GM23338 (cell line): ENCODE measurements around the gene PNPLA2. TPM values are rescaled to one million over a fixed set of nuclear protein-coding genes. Genes with fewer than 3 reads are reported as not detected.

Source experiments
- ATAC-seq: fragments of 200-7000 bp; cut with Tn5 transposase; 3 replicates; pipeline ENCODE4 v1.9.1; 2020
- DNase-seq: peaks from one replicate; pipeline ENCODE4 v3.0.0-alpha.2; 2015; ENCODE audit warnings: low spot score
- H2AFZ ChIP-seq: fragments of 200-600 bp; sonication (generic); 2 replicates; pipeline ENCODE4 v1.8.0; 2016; ENCODE audit warnings: antibody characterized with exemption, mild to moderate bottlenecking, moderate library complexity
- H3F3A ChIP-seq: fragments of 200-600 bp; sonication (generic); replicated peaks from 2 replicates; pipeline ENCODE4 v1.8.0; 2017; ENCODE audit warnings: antibody characterized with exemption, mixed run types, low read depth
- H3K27ac ChIP-seq: fragments of 200-600 bp; sonication (generic); 2 replicates; pipeline ENCODE4 v1.6.1; 2016; ENCODE audit warnings: low read depth
- H3K27me3 ChIP-seq: fragments of 200-600 bp; sonication (generic); 2 replicates; pipeline ENCODE4 v1.8.0; 2016; ENCODE audit warnings: mild to moderate bottlenecking, mixed run types, moderate library complexity; ENCODE audit not compliant: insufficient read depth
- H3K36me3 ChIP-seq: fragments of 200-600 bp; sonication (generic); 2 replicates; pipeline ENCODE4 v1.8.0; 2016; ENCODE audit warnings: mild to moderate bottlenecking; ENCODE audit not compliant: insufficient read depth
- H3K4me1 ChIP-seq: fragments of 200-600 bp; sonication (generic); 2 replicates; pipeline ENCODE4 v1.8.0; 2016; ENCODE audit warnings: mild to moderate bottlenecking, moderate library complexity; ENCODE audit not compliant: insufficient read depth
- H3K4me2 ChIP-seq: fragments of 200-600 bp; sonication (generic); 2 replicates; pipeline ENCODE4 v1.7.1; 2017; ENCODE audit warnings: mixed run types
- H3K4me3 ChIP-seq: fragments of 200-600 bp; sonication (generic); 2 replicates; pipeline ENCODE4 v1.6.1; 2016; ENCODE audit warnings: mixed run types
- H3K79me2 ChIP-seq: fragments of 200-600 bp; sonication (generic); replicated peaks from 2 replicates; pipeline ENCODE4 v1.8.0; 2017; ENCODE audit warnings: mild to moderate bottlenecking; ENCODE audit not compliant: insufficient read depth
- H3K9me2 ChIP-seq: fragments of 200-600 bp; sonication (generic); 2 replicates; pipeline ENCODE4 v1.8.0; 2017; ENCODE audit not compliant: insufficient read depth
- H4K20me1 ChIP-seq: fragments of 200-600 bp; sonication (generic); replicated peaks from 2 replicates; pipeline ENCODE4 v1.8.0; 2017; ENCODE audit warnings: mild to moderate bottlenecking; ENCODE audit not compliant: insufficient read depth
- H3K27ac Mint-ChIP-seq: 2 replicates; pipeline ENCODE4 v1.8.0; 2020; ENCODE audit warnings: inconsistent platforms, mild to moderate bottlenecking, moderate library complexity, mixed read lengths
- H3K27me3 Mint-ChIP-seq: 3 replicates; pipeline ENCODE4 v1.8.0; 2022; ENCODE audit warnings: low read depth, mild to moderate bottlenecking, moderate library complexity, mixed read lengths, inconsistent platforms; ENCODE audit not compliant: insufficient read depth, poor library complexity
- H3K36me3 Mint-ChIP-seq: 3 replicates; pipeline ENCODE4 v1.8.0; 2021; ENCODE audit warnings: low read depth, mild to moderate bottlenecking, inconsistent platforms, moderate library complexity, mixed read lengths
- H3K4me1 Mint-ChIP-seq: 3 replicates; pipeline ENCODE4 v1.8.0; 2020; ENCODE audit warnings: mild to moderate bottlenecking, inconsistent platforms, mixed read lengths
- H3K4me3 Mint-ChIP-seq: 3 replicates; pipeline ENCODE4 v1.8.0; 2021; ENCODE audit warnings: moderate library complexity, mild to moderate bottlenecking, inconsistent platforms, mixed read lengths
- H3K9me3 Mint-ChIP-seq: 3 replicates; pipeline ENCODE4 v1.8.0; 2020; ENCODE audit warnings: moderate library complexity, mild to moderate bottlenecking, inconsistent platforms, mixed read lengths
- CREB1 ChIP-seq: fragments of 250-450 bp; sonication (Bioruptor Pico); IDR thresholded peaks from 2 replicates; pipeline ENCODE4 v1.5.0; 2020; ENCODE audit warnings: low read depth, mild to moderate bottlenecking, moderate library complexity
- ETS1 ChIP-seq: IDR thresholded peaks from 2 replicates; pipeline ENCODE4 v1.6.1; 2016; ENCODE audit warnings: antibody characterized with exemption
- EZH2 ChIP-seq: fragments of 200-600 bp; sonication (generic); IDR thresholded peaks from one replicate; pipeline ENCODE4 v1.8.0; 2017; ENCODE audit warnings: antibody characterized with exemption, mild to moderate bottlenecking, low read depth; ENCODE audit not compliant: unreplicated experiment
- EZH2phosphoT487 ChIP-seq: fragments of 200-600 bp; sonication (generic); IDR thresholded peaks from one replicate; pipeline ENCODE4 v1.8.1; 2018; ENCODE audit warnings: antibody characterized with exemption; ENCODE audit not compliant: unreplicated experiment
- JUNB ChIP-seq: IDR thresholded peaks from one replicate; pipeline ENCODE4 v1.6.1; 2016; ENCODE audit warnings: antibody characterized with exemption; ENCODE audit not compliant: unreplicated experiment
- NANOG ChIP-seq: IDR thresholded peaks from 2 replicates; pipeline ENCODE4 v1.6.1; 2016; ENCODE audit warnings: antibody characterized with exemption, borderline replicate concordance
- POLR2AphosphoS5 ChIP-seq: IDR thresholded peaks from 2 replicates; pipeline ENCODE4 v1.6.1; 2016; ENCODE audit warnings: antibody characterized with exemption, low read depth
- STAT1 ChIP-seq: IDR thresholded peaks from one replicate; pipeline ENCODE4 v1.6.1; 2016; ENCODE audit warnings: antibody characterized with exemption; ENCODE audit not compliant: unreplicated experiment
- ZNF114 ChIP-seq: fragments of 250-450 bp; sonication (Bioruptor Pico); IDR thresholded peaks from 2 replicates; pipeline ENCODE4 v1.5.0; 2020; ENCODE audit warnings: mild to moderate bottlenecking, moderate library complexity
- ZNF331 ChIP-seq: fragments of 250-450 bp; sonication (Bioruptor Pico); IDR thresholded peaks from 2 replicates; pipeline ENCODE4 v1.5.0; 2020; ENCODE audit warnings: low read depth, mild to moderate bottlenecking, moderate library complexity
- ZNF462 ChIP-seq: fragments of 250-450 bp; sonication (Bioruptor Pico); IDR thresholded peaks from 2 replicates; pipeline ENCODE4 v1.5.0; 2020; ENCODE audit warnings: mild to moderate bottlenecking, moderate library complexity
- polyA plus RNA-seq: library from polyadenylated mRNA; unstranded; fragments of >200 nt; fragmentation: Nextera tagmentation; extraction: Ambion mirVana; gene quantifications from 2 replicates; pipeline ENCODE4 v1.2.1, GENCODE V29; 2016
- total RNA-seq: library from RNA; depleted of rRNA; stranded (reverse); fragments of >200 nt; shearing (Covaris generic); gene quantifications from 2 replicates; pipeline ENCODE4 v1.2.3, GENCODE V29; 2014
- TF ChIP-seq, protein P1 (sequence below): IDR thresholded peaks from one replicate; pipeline ENCODE4 v1.6.1; 2018; ENCODE audit warnings: antibody characterized with exemption; ENCODE audit not compliant: unreplicated experiment
- TF ChIP-seq, protein P2 (sequence below), 2 experiments: fragments of 200-600 bp in 1 of 2; sonication (generic) in 1 of 2; conservative IDR thresholded peaks; 2 replicates each; pipeline versions ENCODE4 v1.5.1 to v1.6.1; 2016 to 2017; ENCODE audit warnings: antibody characterized with exemption in 2 of 2, low read depth in 2 of 2, mild to moderate bottlenecking in 2 of 2, moderate library complexity in 1 of 2

The PNPLA2 gene
- total and polyA plus RNA-seq, 2 experiments from 2014 or later = 31.1 to 45.6 TPM

GRCh38 chr11:872799-873198 lies 54.1 kb downstream of the PNPLA2 start:
- no peaks in the 10 kb centered on the region for H3K9me2 ChIP-seq
- H3K27ac ChIP-seq = no peak overlapping the region
- DNase-seq (no peak), ATAC-seq (no peak)
- H3K36me3 Mint-ChIP-seq = peaks cover 20% of the 10 kb centered on the region
- peaks cover 4% of the 10 kb centered on the region for H3K4me1 Mint-ChIP-seq
- no peak overlapping the region for H3K4me2 ChIP-seq
- H3K4me3 ChIP-seq = no peak overlapping the region
- no peak overlapping the region for H3K4me3 Mint-ChIP-seq
- H3K4me1 ChIP-seq = no peaks in the 10 kb centered on the region
- H3K36me3 ChIP-seq = no peaks in the 10 kb centered on the region
- H3F3A ChIP-seq = peaks cover 15% of the 10 kb centered on the region
- H4K20me1 ChIP-seq = peaks cover 8% of the 10 kb centered on the region
- H3K27me3 ChIP-seq = no peaks in the 10 kb centered on the region
- H3K27ac Mint-ChIP-seq = no peak overlapping the region
- no peak overlapping the region for H2AFZ ChIP-seq
- H3K27me3 Mint-ChIP-seq = peaks cover 31% of the 10 kb centered on the region
- TF ChIP-seq STAT1 = no peak
- TF ChIP-seq, protein P1, sequence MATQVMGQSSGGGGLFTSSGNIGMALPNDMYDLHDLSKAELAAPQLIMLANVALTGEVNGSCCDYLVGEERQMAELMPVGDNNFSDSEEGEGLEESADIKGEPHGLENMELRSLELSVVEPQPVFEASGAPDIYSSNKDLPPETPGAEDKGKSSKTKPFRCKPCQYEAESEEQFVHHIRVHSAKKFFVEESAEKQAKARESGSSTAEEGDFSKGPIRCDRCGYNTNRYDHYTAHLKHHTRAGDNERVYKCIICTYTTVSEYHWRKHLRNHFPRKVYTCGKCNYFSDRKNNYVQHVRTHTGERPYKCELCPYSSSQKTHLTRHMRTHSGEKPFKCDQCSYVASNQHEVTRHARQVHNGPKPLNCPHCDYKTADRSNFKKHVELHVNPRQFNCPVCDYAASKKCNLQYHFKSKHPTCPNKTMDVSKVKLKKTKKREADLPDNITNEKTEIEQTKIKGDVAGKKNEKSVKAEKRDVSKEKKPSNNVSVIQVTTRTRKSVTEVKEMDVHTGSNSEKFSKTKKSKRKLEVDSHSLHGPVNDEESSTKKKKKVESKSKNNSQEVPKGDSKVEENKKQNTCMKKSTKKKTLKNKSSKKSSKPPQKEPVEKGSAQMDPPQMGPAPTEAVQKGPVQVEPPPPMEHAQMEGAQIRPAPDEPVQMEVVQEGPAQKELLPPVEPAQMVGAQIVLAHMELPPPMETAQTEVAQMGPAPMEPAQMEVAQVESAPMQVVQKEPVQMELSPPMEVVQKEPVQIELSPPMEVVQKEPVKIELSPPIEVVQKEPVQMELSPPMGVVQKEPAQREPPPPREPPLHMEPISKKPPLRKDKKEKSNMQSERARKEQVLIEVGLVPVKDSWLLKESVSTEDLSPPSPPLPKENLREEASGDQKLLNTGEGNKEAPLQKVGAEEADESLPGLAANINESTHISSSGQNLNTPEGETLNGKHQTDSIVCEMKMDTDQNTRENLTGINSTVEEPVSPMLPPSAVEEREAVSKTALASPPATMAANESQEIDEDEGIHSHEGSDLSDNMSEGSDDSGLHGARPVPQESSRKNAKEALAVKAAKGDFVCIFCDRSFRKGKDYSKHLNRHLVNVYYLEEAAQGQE = no peak
- no peak for TF ChIP-seq EZH2phosphoT487
- TF ChIP-seq ZNF331 (CRISPR knock-in tag) = no peak
- no peak for TF ChIP-seq CREB1 (CRISPR knock-in tag)
- no peak for TF ChIP-seq ZNF462 (CRISPR knock-in tag)
- TF ChIP-seq POLR2AphosphoS5 = no peak
- TF ChIP-seq, protein P2, sequence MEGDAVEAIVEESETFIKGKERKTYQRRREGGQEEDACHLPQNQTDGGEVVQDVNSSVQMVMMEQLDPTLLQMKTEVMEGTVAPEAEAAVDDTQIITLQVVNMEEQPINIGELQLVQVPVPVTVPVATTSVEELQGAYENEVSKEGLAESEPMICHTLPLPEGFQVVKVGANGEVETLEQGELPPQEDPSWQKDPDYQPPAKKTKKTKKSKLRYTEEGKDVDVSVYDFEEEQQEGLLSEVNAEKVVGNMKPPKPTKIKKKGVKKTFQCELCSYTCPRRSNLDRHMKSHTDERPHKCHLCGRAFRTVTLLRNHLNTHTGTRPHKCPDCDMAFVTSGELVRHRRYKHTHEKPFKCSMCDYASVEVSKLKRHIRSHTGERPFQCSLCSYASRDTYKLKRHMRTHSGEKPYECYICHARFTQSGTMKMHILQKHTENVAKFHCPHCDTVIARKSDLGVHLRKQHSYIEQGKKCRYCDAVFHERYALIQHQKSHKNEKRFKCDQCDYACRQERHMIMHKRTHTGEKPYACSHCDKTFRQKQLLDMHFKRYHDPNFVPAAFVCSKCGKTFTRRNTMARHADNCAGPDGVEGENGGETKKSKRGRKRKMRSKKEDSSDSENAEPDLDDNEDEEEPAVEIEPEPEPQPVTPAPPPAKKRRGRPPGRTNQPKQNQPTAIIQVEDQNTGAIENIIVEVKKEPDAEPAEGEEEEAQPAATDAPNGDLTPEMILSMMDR (conservative IDR thresholded peaks at IDR 0.05; ENCODE audit: low read depth in 2 of 2) = no peak
- TF ChIP-seq JUNB = no peak
- TF ChIP-seq ZNF114 (CRISPR knock-in tag) = no peak
- TF ChIP-seq EZH2 = no peak
- TF ChIP-seq NANOG = no peak
- TF ChIP-seq ETS1 = no peak
- no peaks in the 10 kb centered on the region for H3K79me2 ChIP-seq
- H3K9me3 Mint-ChIP-seq = no peaks in the 10 kb centered on the region
